NCI-H446 (cell line): ENCODE measurements around the gene ABCC1.
A peak's percentile ranks its signal among the peaks of the same experiment; 100 is the strongest.
"Not testable (repeated sequence)": the region's sequence is repeated elsewhere in the genome, so short reads cannot be mapped to it uniquely, and the experiment has no call there.

ENCODE experiments used
- DNase-seq, 2 experiments: peaks; one replicate each; lab custom pipeline; 2025; lab: John Stamatoyannopoulos, UW

The ABCC1 gene

DNA sequence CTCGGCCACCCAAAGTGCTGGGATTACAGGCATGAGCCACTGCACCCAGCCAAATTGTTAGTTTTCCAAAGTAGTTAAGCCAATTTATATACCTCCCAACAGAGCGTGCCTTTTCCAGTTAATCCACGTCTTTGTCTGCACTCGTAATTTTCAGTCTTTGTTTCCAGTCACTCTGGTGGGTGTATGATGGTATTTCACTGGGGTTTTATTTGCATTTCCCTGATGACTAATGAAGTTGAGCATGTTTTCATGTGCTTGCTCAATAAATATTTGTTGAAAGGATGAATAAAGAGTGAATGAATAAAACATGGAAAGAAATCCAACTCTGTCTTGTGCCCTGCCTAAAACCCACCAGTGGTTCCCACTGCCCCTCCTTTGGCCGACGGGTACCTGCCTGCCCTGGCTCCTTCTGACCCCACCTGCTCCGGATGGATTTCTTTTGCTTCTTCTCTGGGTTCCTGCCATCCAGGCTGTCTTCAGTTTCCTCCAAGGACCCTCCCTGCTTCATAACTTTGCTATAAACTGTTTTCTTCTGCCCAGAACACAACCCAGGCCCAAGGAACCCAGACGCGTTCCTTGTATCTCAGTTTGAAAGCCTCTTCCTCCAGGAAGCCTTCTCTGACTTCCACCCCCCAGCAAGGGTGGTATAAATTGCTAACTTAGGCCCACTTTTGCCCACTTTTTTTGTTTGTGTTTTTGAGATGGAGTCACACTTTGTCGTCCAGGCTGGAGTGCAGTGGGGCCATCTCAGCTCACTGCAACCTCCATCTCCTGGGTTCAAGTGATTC lies 3.0 kb upstream of the ABCC1 start:
- DNase-seq = no peak

- DNase-seq = no peak
Observed at GRCh38 chr16:15947983-15948509, 1.4 kb upstream of the ABCC1 start.

DNA sequence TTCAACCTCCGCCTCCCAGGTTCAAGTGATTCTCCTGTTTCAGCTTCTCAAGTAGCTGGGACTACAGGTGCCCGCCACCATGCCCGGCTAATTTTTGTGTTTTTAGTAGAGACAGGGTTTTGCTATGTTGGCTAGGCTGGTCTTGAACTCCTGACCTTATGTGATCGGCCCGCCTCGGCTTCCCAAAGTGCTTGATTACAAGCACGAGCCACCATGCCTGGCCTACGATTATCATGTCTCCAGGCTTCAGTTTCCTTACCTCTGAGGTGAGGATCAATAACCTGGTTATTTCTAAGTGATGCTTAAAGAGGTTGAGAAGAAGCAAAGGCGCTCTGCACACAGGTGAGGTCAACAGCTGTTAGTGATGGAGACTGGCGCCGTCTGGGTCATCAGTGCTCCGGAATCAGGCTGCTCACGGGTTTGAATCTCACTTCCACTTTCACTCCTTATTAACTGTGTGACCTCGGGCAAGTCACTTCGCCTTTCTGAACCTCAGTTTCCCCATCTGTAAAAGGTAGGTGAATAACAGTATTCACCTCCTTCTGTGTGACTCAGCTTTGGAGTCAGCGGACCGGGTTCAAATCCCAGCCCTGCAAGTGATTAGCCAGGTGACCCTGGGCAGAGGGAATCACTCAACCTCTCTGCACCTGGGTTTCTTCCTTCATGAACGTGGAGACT lies 745 bp upstream of the ABCC1 start:
- DNase-seq = no peak

DNA sequence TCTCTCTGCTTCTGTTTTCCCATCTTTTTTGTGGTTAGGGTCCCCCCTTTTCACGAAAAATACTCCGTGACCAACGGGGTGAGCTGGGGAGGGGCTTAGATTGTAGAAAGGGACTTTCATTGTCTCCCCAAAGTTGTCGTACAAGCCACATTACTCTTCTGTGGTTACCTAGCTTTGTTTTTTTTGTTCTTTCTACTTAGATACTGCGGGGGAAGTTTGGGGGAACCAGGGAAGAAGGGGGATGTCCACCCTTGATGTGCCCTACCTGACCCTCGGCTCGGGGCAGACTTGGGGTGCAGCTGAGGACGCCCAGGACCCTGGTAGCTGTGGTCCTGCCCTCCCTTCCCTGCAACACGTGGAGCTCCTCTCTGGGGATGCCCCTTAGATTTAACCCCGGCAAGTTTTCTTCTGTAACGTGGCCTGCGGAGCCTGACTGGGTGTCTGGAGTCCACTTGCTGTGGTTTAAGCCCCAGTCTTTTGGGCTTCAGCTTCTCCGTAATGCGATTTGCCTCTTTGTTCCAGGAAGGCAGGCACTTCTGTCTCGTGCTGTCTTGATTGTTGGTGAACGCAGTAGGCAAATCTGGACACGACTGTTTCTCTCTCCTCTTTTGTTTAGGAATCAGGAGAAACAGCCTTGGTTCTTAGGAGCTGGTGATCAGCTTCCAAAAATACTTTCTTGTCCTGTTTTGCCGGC lies 892 bp downstream of the ABCC1 start:
- peak in 1 of 2 experiments; percentile 10 for DNase-seq

- no peak for DNase-seq
Observed at GRCh38 chr16:15950869-15951268, 1.5 kb downstream of the ABCC1 start.

GRCh38 chr16:15951852-15952251 lies 2.4 kb downstream of the ABCC1 start:
- no peak for DNase-seq

GRCh38 chr16:15952265-15952711 lies 2.9 kb downstream of the ABCC1 start:
- no peak for DNase-seq

GRCh38 chr16:15953477-15953876 lies 4.1 kb downstream of the ABCC1 start:
- DNase-seq = no peak

- DNase-seq = no peak
Observed at GRCh38 chr16:15953929-15954813, 4.8 kb downstream of the ABCC1 start.

- DNase-seq = no peak
Observed at GRCh38 chr16:15954814-15955151, 5.4 kb downstream of the ABCC1 start.

DNA sequence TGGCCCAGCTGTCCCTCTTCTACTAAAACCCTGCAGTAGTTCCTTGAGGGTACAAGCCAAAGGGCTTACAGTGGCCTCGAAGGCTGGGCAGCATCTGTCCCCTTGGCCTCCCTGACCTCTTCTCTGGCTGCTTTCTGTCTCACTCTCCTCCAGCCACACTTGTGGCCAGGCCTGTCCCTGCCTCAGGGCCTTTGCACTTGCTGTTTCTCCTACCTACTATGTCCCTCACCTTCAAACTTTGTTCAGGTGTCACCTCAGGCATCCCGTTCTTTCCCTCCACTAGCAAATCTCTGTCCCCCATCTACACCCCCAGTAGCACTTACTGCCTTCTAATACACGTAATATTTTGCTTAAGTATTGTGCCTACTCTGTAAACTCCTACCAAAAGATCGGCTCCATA lies 6.0 kb downstream of the ABCC1 start:
- no peak for DNase-seq

DNA sequence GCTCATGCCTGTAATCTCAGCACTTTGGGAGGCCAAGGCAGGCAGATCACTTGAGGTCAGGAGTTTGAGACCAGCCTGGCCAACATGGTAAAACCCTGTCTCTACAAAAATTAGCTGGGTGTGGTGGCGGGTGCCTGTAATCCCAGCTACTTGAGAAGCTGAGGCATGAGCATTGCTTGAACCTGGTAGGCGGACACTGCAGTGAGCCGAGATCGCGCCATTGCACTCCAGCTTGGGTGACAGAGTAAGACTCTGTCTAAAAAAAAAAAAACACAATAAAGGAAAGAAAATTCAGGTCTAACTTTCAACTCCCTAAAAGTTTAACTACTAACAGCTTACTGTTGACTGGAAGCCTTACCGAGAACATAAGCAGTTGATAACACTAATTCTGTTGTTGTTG lies 6.7 kb downstream of the ABCC1 start:
- not testable (repeated sequence) for DNase-seq

DNA sequence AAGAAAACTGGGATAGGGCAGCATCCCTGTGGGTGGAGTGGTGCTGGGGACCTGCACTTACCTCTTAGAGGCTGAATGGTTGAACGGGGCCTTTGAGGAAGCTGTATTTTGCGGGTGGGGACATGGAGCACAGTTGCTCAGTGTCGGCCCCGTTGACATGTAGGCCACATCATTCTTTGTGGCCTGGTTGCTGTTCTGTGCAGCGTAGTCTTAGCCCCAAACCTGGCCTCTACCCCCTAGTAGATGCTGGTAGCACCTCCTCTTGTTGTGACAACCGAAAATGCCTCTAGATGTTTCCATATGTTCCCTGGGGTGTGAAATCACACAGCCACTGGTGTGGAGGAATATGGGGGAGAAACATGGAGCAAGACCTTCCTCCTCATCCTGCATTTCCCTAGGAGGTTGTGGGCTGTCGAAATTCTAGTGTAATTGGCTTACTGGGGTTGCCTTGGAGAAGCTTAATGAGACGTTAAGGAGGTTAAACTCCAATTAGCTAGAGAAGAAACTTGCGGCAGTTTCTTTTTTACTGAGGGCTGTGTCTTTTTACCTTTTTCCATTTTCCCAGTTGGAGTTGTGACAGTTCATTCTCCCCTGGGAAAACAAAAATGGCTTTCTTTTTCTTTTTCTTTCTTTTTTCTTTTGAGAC lies 9.4 kb downstream of the ABCC1 start:
- no peak for DNase-seq

DNA sequence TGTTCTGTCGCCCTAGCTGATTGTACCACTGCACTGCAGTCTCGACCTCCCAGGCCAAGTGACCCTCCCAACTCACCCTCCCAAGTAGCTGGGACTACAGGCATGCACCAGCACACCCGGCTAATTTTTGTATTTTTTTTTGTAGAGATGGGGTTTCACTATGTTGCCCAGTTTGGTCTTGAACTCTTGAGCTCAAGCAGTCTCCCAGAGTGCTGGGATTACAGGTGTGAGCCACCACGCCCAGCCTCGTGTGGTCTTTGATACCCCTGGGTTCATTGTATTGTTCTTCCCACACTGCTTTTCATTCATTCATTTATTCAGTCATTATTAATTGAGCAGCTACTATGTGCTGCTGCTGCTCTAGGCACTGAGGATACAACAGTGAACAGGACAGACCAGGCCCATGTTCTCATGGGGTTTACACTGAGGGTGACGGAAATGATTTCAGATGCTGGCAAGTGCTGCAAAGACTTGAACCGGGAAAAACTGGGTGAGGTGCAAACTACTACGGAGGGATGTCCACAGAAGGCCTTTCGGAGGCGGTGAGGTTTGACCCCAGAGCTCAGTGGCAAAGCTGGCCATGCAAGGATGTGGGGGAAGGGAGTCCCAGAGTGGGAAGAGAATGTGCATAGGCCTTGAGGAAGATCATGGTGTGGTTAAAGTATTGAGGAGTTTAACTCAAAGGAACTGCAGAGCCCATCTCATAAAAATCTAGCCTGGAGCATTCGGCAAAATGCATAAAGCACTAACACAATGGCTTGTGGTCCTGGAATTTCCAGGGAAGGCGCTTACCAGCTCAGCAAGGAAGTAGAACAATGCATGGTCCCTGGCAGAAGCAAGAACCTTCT lies 10.9 kb downstream of the ABCC1 start:
- no peak for DNase-seq

DNA sequence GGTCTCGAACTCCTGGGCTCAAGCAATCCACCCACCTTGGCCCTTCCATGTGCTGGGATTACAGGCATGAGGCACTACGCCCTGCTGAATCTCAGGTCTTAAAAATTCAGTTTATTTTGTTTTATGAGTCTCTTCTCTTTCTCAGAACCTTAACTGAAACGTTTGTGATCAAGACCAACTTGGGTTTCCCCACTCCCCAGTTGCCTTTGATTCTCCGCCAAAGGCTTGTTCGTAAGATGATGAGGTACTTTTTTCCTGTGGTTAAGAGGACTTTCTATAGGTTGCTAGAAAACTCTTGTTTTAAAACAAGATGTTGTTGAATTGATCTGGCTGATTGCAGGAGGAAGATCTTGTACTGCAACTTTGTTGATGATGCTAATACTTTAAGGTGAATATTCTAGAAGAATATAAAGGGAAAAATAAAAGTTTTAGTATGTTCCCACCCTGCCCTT lies 11.7 kb downstream of the ABCC1 start:
- DNase-seq = no peak

- DNase-seq = no peak
Observed at GRCh38 chr16:15961571-15962090, 12.2 kb downstream of the ABCC1 start.

GRCh38 chr16:15963307-15963910 lies 14.0 kb downstream of the ABCC1 start:
- no peak for DNase-seq

DNA sequence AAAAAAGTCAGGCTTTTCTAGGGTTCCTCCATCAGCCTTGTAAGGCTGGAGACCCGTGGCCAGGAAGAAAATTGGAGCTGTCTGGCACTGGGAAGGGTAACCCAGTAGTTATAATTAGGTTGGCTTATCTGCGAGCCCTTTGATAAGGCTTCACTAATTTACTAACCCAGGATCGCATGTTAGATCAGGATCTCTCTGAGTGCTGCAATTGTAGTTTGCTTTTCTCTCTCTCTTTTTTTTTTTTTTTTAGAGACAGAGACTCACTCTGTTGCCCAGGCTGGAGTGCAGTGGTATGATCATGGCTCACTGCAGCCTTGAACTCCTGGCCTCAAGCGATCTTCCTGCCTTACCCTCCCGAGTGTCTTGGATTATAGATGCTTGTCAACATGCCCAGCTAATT lies 17.0 kb downstream of the ABCC1 start:
- DNase-seq = no peak

GRCh38 chr16:15966836-15967546 lies 17.6 kb downstream of the ABCC1 start:
- no peak for DNase-seq
